ENCODE data around the gene EXOC4. TPM values are rescaled to one million over a fixed set of nuclear protein-coding genes. Genes with fewer than 3 reads are reported as not detected.

EXOC4 gene
- total RNA-seq, 1 donor from 2014 or later: 30.8 TPM

DNA sequence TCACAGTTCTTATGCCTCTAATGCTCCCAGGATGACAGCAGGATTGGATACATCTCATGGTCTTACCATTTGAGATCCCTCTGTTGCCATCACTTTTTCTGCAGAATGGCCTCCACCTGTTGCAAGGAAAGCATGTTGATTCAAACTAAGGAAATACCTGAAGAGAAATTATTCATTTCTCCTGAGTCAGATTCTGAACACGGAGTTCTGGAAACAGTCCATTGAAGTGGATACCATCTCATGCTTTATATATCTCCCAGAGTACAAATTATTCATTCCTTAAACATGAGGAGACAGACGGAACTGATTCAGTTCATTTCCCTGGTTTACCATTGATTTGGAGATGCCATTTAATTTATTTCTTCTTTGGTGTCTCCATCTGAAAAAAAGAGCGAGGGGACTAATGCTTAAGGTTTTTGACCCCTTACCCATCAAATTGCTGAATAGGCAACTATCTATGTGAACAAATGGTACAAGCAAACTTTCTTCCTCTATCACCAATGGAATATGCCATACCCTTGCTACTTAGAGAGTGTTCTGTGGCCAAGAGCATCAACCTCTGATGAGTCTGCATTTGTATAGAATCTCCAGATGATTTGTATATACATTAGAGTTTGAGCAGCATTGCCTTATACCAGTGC is 569.2 kb downstream of the EXOC4 start:
- no peak for DNase-seq (ENCODE audit: low spot score)
- intact Hi-C loops (cut with DNase I): no loop called here

- intact Hi-C loops (cut with DNase I): no loop called here
- DNase-seq (ENCODE audit: low spot score): no peak
Measured at GRCh38 chr7:133822868-133823552, 570.1 kb downstream of the EXOC4 start.

- DNase-seq (ENCODE audit: low spot score): no peak
Measured at GRCh38 chr7:133824132-133824531, 571.3 kb downstream of the EXOC4 start.

DNA sequence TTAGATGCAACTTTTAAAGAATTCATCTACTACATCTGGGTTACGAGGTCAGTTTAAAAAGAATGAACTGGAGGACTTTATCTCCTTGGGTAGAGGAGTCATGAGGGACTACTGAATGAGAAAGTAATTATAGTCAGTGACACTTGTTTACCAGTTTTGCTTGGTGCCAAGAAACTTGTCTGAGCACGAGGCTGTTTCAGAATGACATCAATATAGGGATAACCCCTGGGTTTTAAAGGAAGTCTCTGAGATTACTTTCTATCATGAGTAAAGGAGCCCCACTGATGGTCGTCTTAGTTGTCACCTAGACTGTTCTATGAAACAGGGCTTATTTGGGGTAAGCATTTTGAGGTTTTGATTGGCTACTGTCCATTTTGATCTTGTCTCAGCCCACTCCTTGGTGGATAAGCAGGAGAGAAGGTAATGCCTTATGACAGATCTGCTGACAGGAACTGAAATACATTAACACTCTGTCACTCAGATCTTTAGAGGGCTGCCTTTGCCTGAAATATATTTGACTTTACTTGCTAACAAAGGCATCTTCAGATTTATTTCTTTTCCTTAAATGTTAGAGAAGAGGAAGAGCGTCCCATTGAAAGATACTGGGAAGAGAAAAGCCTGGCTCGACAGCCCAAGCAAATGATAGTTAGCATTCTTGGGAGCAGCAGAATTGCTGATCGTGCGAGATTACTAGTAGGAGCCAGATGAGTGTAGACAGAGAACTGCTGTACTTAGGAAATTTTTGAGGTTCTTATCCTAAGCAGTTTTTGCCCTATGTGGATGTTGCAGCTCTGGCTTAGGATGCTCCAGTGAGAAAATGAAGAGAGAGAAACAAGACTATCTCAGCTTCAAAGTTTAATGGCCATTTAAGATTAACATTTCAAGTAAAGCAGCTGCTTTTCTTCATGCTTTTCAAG is 575.1 kb downstream of the EXOC4 start:
- no peak for DNase-seq (ENCODE audit: low spot score)
- intact Hi-C loops (cut with DNase I): no loop called here

More at GRCh38 chr7:133824132-133824531, 571.3 kb downstream of the EXOC4 start:
- intact Hi-C loops (cut with DNase I): no loop called here

- intact Hi-C loops (cut with DNase I): no loop called here
- no peak for DNase-seq (ENCODE audit: low spot score)
Measured at GRCh38 chr7:133828906-133829305, 576.0 kb downstream of the EXOC4 start.

- DNase-seq (ENCODE audit: low spot score): no peak
Measured at GRCh38 chr7:133829336-133829897, 576.5 kb downstream of the EXOC4 start.

GRCh38 chr7:133830081-133830480 is 577.2 kb downstream of the EXOC4 start:
- intact Hi-C loops (cut with DNase I): no loop called here
- no peak for DNase-seq (ENCODE audit: low spot score)

More at GRCh38 chr7:133829336-133829897, 576.5 kb downstream of the EXOC4 start:
- intact Hi-C loops (cut with DNase I): no loop called here

- intact Hi-C loops (cut with DNase I): no loop called here
- DNase-seq (ENCODE audit: low spot score): no peak
Measured at GRCh38 chr7:133836666-133837065, 583.8 kb downstream of the EXOC4 start.

DNA sequence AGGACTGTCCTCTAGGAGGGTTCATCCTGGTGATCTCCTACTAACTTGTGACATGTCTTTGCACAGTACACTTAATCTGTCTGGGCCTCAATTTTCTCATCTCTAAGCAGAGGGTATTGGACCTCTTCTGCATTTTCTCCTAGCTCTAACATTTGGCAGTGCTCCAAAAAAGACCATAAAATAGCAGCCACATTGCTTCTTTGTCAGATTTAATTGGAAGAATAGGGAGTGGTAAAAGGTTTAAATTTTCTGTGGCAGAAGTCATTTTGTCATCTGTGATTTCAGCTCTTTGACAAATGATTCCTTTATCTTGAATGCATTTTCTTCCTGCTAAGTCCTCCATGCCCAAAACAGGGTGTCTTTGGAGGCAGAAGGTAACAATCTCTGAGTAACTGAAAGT is 584.3 kb downstream of the EXOC4 start:
- intact Hi-C loops (cut with DNase I): no loop called here
- no peak for DNase-seq (ENCODE audit: low spot score)

GRCh38 chr7:133839121-133839520 is 586.2 kb downstream of the EXOC4 start:
- DNase-seq (ENCODE audit: low spot score): no peak
- intact Hi-C loops (cut with DNase I): no loop called here

- intact Hi-C loops (cut with DNase I): no loop called here
- DNase-seq (ENCODE audit: low spot score): no peak
Measured at GRCh38 chr7:133843341-133843740, 590.5 kb downstream of the EXOC4 start.

DNA sequence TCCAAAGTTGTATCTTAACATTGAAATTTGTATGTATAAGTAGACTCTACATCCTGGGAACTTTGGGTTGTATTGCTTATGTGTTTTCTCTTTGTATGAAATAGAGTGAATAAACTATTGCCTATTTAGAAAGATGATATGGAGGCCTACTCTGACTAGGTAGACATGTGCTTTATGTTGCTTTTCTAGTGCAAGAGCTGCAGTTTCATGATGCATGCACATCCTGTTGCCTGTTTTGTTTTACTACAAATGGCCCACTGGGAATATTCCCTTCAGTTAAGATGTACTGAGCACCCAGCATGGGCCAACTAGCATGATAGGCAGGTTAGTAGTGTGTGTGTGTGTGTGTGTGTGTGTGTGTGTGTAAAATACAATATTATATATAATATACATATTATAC is 592.1 kb downstream of the EXOC4 start:
- intact Hi-C loops (cut with DNase I): no loop called here

DNA sequence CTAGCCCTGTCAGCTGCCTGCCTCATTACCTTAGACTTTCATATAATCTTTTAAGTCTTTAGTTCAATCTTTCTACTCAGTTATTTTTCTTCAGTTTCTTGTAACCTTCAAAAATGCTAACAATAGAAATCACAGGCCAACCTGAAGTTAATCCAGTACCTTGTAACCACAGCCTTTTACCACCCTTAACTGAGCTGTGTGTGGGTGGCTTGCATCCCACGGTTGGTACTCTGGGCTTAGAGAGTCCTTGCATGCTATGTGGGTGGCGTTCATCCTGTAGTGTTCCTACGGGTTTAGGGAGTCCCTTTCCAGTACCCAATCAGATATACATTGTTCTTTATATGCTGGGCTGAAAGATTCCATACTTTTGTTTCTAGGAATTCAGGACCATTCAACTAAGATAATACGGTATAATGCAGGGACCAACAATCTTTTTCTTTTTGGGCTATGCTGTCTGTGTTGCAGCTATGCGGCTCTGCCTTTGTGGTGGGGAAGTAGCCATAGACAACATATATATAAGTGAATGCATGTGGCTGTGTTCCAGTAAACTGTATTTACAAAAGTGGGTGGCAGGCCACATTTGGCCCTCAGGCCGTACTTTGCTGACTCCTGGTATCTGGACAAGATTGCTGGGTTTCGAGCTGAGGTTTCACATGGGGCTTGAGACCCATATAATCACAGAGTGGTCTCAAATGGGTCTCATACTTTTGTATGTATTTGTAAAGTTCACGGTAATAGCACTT is 593.5 kb downstream of the EXOC4 start:
- no peak for DNase-seq (ENCODE audit: low spot score)
- intact Hi-C loops (cut with DNase I): no loop called here

More for the DNA sequence above, 592.1 kb downstream of the EXOC4 start:
- no peak for DNase-seq (ENCODE audit: low spot score)

DNA sequence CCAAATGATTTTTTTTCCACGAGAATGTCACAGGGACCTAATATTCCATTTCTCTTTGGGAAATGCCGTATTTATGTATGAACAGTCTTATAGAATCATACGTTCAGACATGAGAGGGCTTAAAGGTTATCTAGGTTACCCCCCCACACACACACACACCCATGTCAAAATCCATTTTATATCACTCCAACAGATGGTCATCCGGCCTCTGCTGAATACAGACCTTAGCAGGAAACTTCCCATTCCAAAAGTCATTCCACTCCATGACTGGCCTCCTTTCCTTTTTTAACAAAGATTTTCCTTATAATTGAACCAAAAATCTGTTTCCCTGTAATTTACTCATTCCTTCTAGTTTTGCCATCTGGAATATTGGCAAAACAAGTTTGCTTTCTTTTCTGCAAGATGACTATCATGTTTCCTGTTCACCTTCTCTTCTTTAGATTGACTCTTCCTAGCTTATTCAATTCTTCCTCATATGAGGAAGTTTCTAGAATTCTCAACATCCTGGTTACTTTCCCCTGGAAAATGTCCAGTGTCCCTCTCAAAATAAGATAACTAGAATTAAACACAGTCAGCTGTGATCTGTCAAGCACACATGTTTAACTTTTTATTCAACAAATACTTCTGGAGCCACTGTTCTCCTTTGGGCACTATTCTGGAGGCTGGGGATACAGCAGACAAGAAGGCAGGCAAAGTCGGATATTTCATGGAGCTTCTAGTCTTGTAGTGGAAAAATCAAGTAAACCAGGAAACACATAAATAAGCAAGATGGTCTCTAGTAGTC is 597.8 kb downstream of the EXOC4 start:
- DNase-seq (ENCODE audit: low spot score): no peak

DNA sequence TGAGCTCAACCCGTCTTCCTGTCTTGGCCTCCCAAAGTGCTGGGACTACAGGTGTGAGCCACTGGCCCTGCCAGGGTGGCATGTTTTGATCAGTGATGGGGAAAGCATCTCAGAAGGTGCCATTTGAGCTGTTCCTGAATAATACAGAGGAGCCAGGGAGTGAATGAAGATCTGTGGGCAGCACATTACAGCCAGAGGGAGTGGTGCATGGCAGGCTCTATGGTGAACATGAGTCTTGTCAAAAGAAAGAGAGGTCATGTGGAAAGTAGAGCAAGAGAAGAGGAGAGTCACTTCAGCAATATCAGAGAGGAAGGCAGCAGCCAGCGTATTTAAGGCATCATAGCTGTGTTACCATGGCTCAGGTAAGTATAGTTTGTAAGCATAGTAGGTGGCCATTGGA is 598.5 kb downstream of the EXOC4 start:
- DNase-seq (ENCODE audit: low spot score): no peak
- intact Hi-C loops (cut with DNase I): no loop called here

More for the DNA sequence above, 597.8 kb downstream of the EXOC4 start:
- intact Hi-C loops (cut with DNase I): no loop called here

- intact Hi-C loops (cut with DNase I): no loop called here
- no peak for DNase-seq (ENCODE audit: low spot score)
Measured at GRCh38 chr7:133853706-133854276, 600.9 kb downstream of the EXOC4 start.

GRCh38 chr7:133854739-133855138 is 601.9 kb downstream of the EXOC4 start:
- DNase-seq (ENCODE audit: low spot score): no peak
- intact Hi-C loops (cut with DNase I): no loop called here
